Measurements from ENCODE around the gene ZNF592. TPM values are rescaled to one million over a fixed set of nuclear protein-coding genes. Genes with fewer than 3 reads are reported as not detected.
A peak's percentile ranks its signal among the peaks of the same experiment; 100 is the strongest.

Gene ZNF592
- total and polyA plus RNA-seq, 9 of the 15 experiments (the other 6 are each of a cell fraction or from before 2014, with no cell fraction given) = 0.88 to 23.8 (median 7.4) TPM

GRCh38 chr15:84747416-84748273, 747 bp upstream of the ZNF592 start (continued):
- TF ChIP-seq DEAF1 (CRISPR knock-in tag; IDR thresholded peaks at IDR 0.05) = no peak
- TF ChIP-seq ZNF778 (CRISPR knock-in tag; IDR thresholded peaks at IDR 0.05) = no peak
- TF ChIP-seq ZNF696 (CRISPR knock-in tag; conservative IDR thresholded peaks at IDR 0.05) = no peak
- TF ChIP-seq, protein P1, sequence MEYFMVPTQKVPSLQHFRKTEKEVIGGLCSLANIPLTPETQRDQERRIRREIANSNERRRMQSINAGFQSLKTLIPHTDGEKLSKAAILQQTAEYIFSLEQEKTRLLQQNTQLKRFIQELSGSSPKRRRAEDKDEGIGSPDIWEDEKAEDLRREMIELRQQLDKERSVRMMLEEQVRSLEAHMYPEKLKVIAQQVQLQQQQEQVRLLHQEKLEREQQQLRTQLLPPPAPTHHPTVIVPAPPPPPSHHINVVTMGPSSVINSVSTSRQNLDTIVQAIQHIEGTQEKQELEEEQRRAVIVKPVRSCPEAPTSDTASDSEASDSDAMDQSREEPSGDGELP (CRISPR knock-in tag; IDR thresholded peaks at IDR 0.05; ENCODE audit: borderline replicate concordance) = peak; percentile 81
- TF ChIP-seq, protein P2, sequence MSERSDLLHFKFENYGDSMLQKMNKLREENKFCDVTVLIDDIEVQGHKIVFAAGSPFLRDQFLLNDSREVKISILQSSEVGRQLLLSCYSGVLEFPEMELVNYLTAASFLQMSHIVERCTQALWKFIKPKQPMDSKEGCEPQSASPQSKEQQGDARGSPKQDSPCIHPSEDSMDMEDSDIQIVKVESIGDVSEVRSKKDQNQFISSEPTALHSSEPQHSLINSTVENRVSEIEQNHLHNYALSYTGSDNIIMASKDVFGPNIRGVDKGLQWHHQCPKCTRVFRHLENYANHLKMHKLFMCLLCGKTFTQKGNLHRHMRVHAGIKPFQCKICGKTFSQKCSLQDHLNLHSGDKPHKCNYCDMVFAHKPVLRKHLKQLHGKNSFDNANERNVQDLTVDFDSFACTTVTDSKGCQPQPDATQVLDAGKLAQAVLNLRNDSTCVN (CRISPR knock-in tag; IDR thresholded peaks at IDR 0.05) = 0 out of 2 replicates have a peak, but pooled peaks have one; percentile 14
- no peak; the same call in 1 of the 2 replicates for TF ChIP-seq EP400 (IDR thresholded peaks at IDR 0.05)
- TF ChIP-seq THRA (IDR thresholded peaks at IDR 0.05) = no peak
- TF ChIP-seq, protein P3, sequence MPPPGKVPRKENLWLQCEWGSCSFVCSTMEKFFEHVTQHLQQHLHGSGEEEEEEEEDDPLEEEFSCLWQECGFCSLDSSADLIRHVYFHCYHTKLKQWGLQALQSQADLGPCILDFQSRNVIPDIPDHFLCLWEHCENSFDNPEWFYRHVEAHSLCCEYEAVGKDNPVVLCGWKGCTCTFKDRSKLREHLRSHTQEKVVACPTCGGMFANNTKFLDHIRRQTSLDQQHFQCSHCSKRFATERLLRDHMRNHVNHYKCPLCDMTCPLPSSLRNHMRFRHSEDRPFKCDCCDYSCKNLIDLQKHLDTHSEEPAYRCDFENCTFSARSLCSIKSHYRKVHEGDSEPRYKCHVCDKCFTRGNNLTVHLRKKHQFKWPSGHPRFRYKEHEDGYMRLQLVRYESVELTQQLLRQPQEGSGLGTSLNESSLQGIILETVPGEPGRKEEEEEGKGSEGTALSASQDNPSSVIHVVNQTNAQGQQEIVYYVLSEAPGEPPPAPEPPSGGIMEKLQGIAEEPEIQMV (tag; conservative IDR thresholded peaks at IDR 0.05; ENCODE audit: low read depth) = no peak
- TF ChIP-seq TSC22D4 (tag; IDR thresholded peaks at IDR 0.05) = no peak
- TF ChIP-seq, protein P4, sequence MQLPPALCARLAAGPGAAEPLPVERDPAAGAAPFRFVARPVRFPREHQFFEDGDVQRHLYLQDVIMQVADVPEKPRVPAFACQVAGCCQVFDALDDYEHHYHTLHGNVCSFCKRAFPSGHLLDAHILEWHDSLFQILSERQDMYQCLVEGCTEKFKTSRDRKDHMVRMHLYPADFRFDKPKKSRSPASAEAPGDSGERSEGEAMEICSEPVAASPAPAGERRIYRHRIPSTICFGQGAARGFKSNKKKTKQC (CRISPR knock-in tag; IDR thresholded peaks at IDR 0.05) = no peak
- TF ChIP-seq ZC3H8 (IDR thresholded peaks at IDR 0.05) = no peak
- TF ChIP-seq CBX1 (IDR thresholded peaks at IDR 0.05; ENCODE audit: low read depth) = peak; percentile 20; the same call in 1 of the 2 replicates
- no peak for TF ChIP-seq CEBPB (tag; IDR thresholded peaks at IDR 0.05)
- peak; percentile 59; the same call in 1 of the 2 replicates for TF ChIP-seq ETS1 (conservative IDR thresholded peaks at IDR 0.05; ENCODE audit: control insufficient read depth, low read depth, low read length)
- no peak for TF ChIP-seq ZKSCAN3 (CRISPR knock-in tag; IDR thresholded peaks at IDR 0.05)
- no peak for TF ChIP-seq GTF2E2 (tag; IDR thresholded peaks at IDR 0.05)
- no peak for TF ChIP-seq CBFB (CRISPR knock-in tag; IDR thresholded peaks at IDR 0.05)
- TF ChIP-seq CREB1 (IDR thresholded peaks at IDR 0.05) = no peak
- no peak for TF ChIP-seq CREB1 (CRISPR knock-in tag; IDR thresholded peaks at IDR 0.05)

All from K562 (cell line).